DLD1 (cell line): ENCODE results near the gene VWA5B1.
"Not testable (repeated sequence)": the region's sequence is repeated elsewhere in the genome, so short reads cannot be mapped to it uniquely, and the experiment has no call there.

ENCODE experiments used
- in situ Hi-C: cut with HindIII; loops from 2 replicates; pipeline ENCODE4 v1.10.0; 2017; ENCODE audit warnings: low sequenced_read_pairs

Gene VWA5B1

DNA sequence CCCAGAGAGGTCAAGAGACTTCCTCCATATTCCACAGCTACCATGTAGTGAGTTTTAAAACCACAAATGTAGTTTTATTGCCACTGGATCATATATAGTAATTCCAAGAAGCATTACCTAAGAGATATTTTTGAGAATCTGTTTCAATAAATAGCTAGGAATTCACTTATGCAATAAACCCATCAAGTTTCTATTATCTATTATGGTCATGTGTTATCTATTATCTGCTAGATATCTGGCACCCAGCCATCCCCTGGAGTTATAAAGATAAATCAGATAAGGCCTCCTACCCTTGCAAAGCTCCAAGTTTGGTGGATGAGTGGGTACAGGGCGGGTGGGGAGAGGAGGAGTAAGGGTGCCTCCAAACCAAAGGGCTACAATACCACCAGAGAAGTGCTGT, 10.3 kb upstream of the VWA5B1 start:
- in situ Hi-C loops: no loop called here

DNA sequence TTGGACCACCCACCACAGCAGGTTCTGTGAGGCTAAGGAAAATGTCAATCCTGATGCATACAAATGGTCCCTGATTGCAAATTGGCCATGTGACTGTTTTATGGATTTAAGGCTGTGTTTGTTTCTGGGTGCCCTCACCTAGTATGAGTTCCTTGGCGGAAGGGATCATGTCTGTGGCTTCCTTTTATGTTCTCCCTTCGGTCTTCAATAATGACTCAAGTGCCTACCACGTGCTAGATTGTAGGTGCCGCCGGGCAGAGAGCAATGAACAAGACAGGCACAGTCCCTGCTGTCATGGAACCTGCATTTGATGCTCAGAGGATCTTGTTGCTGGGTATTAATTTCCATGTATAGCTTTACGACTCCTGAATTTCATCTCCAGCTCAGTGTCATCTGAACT, 9.8 kb upstream of the VWA5B1 start:
- in situ Hi-C loops: no loop called here

DNA sequence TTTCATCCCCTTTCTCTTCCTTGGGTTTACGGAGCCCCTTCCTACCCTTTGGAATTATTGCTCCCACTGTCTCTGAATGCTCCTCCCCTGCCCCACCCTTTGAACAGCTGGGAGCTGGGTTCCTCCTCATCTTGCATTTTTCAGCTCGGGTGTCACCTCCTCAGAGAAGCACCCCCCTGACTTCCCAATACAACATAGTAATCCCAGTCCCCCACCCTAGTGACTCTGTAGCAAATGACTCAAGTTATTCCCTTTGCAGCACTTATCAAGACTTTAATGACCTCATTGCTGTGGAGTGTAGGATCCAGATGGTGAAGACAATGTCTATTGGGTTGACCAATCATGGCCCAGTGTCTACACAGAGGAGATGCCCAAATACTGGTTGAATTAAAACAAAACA, 8.9 kb upstream of the VWA5B1 start:
- in situ Hi-C loops: no loop called here

DNA sequence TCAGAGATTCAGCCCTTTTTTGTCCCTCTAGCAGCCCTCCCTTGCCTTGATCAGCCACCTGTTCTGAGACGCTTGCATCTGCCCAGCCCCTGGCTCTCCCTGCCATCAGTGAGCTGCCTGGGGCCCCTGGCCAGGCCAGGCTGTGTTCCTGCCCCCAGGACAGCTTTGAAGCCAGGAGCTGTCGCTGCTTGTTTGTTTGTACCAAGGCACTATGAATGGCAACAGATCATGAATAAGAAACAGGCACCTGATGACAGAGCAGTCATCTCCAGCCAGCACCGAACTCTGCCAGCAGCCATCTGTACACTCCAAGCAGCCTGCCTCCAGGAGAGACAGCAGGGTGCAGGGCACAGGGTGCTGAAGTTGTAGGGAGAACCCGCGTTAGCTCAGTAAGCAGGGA, 8.1 kb upstream of the VWA5B1 start:
- in situ Hi-C loops: no loop called here

DNA sequence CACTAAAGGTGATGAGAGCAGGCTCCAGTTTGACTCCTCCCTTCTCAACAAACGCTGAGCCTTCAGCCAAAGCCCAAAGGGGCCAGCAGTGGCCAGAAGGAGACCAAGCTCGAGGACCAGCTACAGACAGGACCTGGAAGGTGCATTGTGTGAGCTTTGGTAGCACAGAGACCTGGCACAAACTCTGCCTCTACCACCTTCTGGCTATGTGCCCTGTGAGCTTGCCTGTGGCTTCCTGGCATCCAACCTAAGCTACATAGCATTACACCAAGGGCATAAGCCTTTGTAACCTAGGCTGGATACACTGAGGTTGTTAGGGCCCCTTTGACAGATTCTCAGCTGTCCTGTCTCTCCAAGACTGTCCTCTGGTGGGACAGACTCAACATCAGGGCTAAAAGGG, 6.6 kb upstream of the VWA5B1 start:
- in situ Hi-C loops: no loop called here

DNA sequence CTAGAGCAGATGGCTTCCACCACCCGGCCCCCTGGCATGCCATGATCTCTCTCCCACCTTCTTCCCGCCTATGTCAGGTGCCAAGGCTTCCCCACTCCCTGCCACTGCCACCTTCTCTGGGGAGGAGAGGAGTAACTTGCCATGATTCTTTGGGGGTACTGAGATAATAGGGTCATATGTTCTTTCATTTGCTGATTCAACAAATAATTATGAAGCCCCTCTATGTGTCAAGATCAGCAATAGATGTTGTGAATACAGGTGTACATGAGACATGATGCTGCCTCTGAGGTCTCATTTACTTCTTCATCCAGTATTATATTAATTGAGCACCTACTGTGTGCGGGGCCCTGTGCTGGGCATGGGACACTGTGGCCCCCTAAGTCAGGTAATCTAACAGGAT, 6.0 kb upstream of the VWA5B1 start:
- in situ Hi-C loops: no loop called here

DNA sequence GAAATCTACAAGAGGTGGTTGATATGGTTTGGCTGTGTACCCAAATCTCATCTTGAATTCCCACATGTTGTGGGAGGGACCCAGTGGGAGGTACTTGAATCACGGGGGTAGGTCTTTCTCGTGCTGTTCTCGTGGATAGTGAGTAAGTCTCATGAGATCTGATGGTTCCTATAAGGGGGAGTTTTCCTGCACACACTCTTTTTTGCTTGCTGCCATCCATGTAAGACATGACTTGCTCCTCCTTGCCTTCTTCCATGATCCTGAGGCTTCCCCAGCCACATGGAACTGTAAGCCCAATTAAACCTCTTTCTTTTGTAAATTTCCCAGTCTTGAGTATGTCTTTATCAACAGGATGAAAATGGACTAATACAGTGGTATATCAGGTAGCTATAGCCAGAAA, 5.2 kb upstream of the VWA5B1 start:
- in situ Hi-C loops: no loop called here

DNA sequence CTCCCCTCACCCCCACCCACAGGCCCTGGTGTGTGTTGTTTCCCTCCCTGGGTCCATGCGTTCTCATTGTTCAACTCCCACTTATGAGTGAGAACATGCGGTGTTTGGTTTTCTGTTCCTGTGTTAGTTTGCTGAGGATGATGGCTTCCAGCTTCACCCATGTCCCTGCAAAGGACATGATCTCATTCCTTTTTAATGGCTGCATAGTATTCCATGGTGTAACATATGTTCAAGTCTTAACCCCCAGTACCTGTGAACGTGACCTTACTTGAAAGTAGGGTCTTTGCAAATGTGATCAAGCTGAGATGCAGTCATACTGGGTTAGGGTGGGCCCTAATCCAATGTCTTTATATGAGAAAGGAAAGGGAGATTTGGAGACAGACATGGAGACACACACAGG, 3.0 kb upstream of the VWA5B1 start:
- in situ Hi-C loops: not testable (repeated sequence)

DNA sequence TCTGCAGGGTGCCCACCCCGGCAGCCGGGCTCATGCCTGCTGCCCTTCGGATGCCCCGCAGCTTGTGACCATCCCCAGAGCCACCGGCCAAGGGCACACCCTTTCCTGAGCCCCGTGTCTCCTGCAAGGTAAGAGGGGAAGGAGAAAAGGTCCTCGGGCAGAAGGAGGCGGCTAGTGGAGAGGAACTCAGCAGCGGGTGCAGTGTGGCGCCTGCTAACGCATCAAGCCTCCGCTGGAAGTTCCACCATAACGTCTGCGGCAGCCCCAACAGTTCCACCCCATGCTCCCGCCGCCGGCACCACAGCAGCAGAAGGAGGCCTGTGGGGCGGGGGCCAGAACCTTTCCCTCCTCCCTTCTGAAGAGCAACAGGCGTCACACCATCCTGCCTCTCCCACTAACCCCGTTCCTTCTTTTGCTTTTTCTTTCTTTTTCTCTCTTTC, 990 bp downstream of the VWA5B1 start:
- in situ Hi-C loops: no loop called here

DNA sequence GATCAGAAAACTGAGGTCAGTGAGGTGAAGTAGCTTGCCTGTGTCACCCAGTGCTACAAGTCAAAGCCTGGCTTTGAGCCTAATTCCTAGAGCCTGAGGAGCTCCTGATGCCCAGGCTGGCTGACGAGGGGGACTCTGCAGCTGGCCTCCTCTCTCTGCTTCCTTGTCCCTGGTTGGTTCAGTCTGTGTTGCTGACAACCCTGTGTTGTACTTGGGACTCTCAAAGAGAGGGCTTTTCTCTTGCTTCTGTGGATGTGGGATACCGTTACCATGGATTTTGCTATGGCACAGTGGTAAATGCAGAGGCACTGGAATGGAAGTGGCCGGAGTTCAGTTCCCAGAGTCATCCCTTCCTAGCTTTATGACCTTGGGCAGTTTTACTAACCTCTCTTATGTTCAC, 8.0 kb downstream of the VWA5B1 start:
- in situ Hi-C loops: no loop called here

DNA sequence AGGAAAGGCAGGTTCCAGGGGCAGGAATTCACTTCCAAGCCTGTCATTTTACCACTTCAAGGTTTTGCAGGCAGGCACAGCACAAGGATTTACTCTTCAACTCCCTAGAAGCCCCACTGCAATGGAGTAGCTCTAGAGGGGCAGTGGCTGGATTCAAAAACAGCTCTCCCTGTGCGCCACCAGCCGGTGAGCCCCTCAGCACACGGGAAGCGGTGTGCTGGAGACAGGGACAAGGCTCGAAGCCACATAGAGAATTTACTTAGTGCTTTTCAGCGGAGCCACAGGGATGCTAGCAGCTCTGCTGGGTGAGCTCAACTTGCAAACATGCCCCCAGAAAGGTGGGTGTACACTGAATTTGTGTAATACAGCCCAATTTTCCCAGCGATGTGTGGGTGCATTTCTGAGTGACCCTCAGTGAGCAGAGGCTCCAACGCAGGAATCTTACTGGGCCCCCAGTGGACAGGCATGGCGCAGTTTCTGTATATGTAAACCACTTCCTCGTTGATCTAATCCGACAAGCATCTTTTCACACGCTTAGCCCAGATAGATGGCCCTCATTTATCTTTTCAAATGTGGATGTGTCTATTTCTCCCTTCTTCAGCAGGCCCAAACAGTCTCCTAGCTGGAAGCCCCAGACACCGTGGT, 10.9 kb downstream of the VWA5B1 start:
- in situ Hi-C loops: no loop called here

DNA sequence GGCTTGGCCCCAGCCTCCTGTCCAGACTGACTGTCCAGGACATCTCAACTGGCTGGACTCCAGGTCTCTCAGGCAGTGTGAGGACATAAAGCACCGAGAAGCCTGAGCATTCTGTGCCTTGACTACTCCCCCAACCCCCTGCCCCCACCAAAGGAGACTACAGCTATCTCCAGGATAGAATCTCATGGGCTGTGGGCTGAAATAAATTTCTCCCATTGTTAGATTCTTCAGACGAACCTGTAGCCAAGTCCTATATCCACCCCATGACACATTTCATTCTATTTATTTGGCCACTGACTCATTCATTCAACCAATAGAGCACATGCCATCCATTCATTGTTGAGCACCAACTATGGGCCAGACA, 11.4 kb downstream of the VWA5B1 start:
- in situ Hi-C loops: no loop called here

DNA sequence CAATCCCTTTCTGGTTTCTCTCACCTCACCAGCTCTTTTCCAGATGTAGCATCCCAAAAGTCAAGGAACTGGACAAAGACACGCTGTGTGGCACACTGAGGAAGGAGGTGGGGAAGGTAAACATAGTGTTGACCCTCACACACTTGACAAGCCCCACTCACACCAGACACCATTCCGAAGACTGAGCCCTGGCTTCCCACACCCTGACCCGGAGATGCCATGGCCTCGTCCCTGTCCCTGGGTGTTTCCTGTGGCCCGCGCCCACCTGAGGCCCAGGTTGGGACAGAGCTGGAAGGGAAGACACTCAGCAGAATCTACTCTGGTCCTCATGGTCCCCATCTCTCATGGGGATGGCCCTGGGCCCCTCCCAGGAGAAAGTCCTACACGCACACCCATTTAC, 16.4 kb downstream of the VWA5B1 start:
- in situ Hi-C loops: loop anchor here (5.0 kb wide), 1 partner anchor 50 kb away; no protein-coding TSS in a partner anchor

DNA sequence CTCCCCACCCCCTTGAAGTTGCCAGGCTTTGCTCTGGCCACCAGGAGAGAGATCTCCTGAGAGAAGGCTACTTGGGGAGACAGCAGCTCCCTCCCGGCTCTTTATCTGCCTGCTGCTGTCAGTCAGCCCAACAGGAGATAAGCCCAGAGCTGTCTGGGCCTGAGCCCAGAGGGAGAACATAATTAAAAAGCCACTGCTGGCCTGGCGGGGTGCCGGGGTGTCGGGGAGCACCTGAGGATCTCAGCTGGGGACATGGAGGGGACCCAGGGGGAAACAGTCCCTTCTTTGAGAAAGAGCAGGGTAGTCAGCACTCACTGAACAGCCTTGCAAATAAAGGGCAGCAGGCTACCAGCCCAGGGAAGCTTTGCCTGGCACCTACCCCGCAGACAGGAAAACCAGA, 17.9 kb downstream of the VWA5B1 start:
- in situ Hi-C loops: loop anchor here (5.0 kb wide), 1 partner anchor 51 kb away; no protein-coding TSS in a partner anchor

DNA sequence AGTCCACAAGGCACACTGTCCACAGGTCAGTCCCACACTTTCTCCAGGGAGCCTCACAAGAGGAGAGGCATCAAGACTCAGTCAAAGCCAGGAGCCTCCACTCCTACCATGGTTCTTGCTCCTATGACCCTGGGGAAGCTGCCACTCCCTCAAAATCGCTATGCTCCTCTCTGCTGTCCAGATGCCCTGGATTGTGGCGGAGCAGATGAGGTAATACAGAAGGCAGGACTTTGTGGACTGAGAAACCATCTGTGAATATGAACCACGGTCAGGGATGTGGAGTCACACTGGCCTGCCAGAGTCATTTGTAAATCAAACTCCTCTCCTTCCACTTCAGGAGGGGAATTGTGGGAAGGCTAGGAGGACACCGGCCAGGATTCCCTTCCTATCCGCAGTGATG, 20.6 kb downstream of the VWA5B1 start:
- in situ Hi-C loops: no loop called here

DNA sequence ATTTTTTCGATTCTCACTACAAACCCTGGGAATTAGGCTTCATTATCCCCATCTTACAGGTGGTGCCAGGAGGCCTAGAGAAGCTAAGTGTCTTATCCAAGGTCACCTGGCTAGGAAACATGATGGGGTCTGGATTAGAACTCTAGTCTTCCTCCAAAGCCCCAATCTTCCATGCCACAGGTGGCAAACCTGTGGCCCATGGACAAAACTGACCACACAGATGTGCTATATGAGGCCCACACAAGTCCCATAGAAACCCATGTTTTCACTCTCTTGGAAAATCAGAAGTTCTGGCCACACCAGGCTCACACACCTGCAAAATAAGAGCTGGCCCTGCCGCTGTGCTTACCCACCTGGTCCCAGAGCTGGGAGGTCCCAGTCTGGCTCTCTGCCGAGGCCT, 21.6 kb downstream of the VWA5B1 start:
- in situ Hi-C loops: no loop called here

DNA sequence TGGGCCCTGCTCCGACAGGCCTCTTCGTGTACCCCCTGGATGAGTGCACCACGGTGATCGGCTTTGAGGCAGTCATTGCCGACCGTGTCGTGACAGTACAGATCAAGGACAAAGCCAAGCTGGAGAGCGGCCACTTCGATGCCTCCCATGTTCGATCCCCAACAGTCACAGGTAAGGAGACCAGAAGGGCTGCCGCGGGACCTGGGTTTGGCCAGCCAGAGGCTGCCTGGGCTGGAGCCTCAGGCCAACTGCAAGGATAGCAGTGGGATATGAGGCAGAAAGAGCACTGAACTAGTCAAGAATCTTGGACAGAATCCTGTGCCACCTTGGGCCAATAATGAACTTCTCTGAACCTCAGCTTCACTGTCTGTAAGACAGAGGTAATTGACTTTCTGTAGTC, 22.1 kb downstream of the VWA5B1 start:
- in situ Hi-C loops: no loop called here

DNA sequence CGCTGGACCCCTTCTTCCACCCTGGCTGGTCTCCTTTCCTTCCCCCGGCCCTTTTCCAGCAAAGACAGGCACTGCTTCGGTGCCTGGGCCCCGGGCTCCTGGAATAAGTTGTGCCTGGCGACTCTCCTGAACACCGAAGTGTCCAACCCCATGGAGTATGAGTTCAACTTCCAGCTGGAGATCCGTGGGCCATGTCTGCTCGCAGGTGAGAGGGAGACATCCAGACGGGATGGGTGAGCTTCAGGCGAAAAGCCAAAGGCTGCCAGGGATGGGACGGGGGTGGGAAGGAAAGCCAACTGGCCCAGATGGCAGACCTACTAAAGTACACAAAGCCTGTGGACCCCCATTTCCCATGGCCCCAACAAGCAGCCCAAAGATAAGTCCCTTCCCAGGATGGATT, 26.8 kb downstream of the VWA5B1 start:
- in situ Hi-C loops: no loop called here

DNA sequence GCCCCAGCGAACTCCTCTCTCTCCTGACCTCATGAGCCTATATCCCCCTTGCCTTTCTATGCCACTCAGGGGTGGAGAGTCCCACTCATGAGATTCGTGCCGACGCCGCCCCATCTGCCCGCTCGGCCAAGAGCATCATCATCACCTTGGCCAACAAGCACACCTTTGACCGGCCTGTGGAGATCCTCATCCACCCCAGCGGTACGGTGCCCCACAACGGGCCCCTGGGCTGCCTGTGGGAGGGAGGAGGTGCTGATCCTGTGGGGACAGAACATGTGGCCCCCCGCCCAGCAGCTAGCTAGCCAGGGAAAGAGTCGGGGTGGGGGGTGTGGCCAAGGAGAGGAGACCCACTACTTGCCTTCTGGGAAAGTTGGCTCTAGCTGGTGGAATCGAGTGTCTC, 27.8 kb downstream of the VWA5B1 start:
- in situ Hi-C loops: no loop called here

DNA sequence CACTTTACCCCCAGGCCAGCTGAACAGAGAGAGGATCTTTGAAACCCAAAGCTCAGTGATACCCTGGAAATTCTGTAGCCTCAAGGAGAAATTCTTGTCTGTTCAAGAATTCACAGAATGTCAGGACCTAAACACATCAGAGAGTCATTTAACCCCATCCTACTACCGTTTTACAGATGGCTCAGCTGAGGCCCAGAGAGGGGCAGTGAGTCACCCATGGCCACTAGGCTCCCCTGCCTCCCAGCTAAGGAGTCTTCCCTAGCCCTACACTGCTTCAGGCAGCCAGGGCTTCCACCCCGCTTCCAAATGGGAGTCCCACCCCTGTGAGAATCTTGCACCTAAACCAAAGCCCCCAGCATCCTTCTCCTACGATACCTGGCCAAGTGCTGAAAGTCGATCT, 28.3 kb downstream of the VWA5B1 start:
- in situ Hi-C loops: no loop called here

DNA sequence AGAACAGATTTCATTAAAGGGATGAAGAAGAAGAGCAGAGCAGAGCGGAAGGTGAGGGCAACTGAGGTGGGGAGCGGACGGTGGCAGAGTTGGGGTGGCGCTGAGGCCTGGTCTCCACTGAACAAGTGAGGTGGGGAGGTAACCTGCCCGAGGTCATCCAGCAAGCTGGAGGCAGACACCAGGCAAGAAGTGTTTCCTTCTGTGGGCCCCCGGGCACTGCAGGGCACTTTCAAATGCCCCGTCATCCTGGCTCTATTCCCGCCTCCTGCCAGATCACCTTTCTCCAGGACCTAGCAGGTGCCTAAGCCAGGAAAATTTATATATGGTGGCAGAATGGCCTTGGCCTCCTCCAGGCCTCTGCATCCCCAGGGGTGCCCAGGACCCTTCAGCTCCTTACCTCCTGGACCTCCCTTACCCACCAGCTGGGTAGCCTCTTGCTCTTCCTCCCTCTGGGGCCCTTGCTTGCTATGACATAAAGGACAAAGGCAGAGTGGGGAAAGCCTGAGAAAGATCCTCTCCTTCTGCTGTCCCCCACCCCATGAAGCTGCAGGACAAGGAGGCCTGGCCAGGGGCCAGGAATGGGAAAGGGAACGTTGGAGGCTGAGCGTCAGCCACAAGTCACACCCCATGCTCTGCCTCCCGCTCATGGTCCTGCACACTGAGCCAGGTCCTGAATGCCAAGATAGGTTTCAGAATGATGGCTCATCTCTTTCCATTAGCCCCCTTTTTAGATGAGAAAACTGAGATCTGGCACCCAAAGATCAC, 29.0 kb downstream of the VWA5B1 start:
- in situ Hi-C loops: no loop called here

DNA sequence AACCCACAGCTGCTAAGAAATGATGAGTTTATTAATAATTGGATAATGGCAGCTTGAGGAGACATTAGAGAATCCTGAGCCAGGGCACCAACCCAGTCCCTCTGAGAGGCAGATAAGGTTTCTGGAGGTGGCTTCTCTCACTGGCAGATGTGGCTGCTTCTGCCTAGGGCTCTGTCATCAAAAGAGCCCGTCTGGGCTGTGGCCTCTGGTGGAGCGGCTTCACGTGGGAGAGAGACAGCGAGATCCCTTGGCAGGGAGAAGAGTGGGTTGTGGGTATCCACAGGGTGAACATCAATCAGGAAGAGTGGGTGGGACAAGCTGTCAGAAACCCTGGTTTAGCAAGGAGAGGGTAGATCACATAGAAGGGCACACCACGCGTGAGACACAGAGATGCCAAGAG, 30.0 kb downstream of the VWA5B1 start:
- in situ Hi-C loops: no loop called here

DNA sequence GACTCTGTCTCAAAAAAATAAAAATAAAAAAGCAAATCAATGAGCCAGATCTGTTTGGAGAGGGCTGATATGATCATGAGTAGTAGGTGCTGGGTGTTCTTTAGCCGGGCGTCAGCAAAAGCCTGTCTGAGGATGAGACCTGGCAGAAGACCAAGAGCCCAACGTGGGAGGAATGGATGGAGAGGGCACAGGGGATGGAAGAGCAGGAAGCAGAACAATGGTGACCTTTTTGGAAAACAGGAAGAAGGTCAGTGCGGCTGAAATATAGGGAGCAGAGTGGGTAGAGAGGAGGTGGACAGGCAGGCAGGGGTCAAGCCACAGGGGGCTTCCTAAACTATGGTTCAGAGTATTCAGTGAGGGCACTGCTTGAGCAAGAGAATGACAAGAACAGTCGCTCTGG, 30.9 kb downstream of the VWA5B1 start:
- in situ Hi-C loops: no loop called here
